ENCODE measurements around the gene GPR146. TPM values are rescaled to one million over a fixed set of nuclear protein-coding genes. Genes with fewer than 3 reads are reported as not detected.
A peak's percentile ranks its signal among the peaks of the same experiment; 100 is the strongest.

Gene GPR146
- total and polyA plus RNA-seq, 9 of the 15 experiments (the other 6 are each of a cell fraction or from before 2014, with no cell fraction given), result 0.22 to 3.6 (median 0.64) TPM; not detected in 2

GRCh38 chr7:1049006-1049741 lies 4.8 kb downstream of the GPR146 start (continued):
- TF ChIP-seq DIDO1 (tag; IDR thresholded peaks at IDR 0.05; ENCODE audit: low read depth) (no peak), ZNF644 (tag; IDR thresholded peaks at IDR 0.05; ENCODE audit: low read depth) (no peak), CTCFL (IDR thresholded peaks at IDR 0.05; ENCODE audit: borderline replicate concordance, insufficient read depth, low read depth, low read length, poor library complexity, severe bottlenecking) (peak; percentile 48), ZNF41 (CRISPR knock-in tag; conservative IDR thresholded peaks at IDR 0.05) (no peak), NONO (IDR thresholded peaks at IDR 0.05; ENCODE audit: low read depth in 2 of 2, low read length in 1 of 2) (no peak), ZNF134 (CRISPR knock-in tag; conservative IDR thresholded peaks at IDR 0.05) (no peak), BMI1 (IDR thresholded peaks at IDR 0.05; ENCODE audit: low read length) (no peak), GABPB2 (CRISPR knock-in tag; conservative IDR thresholded peaks at IDR 0.05) (no peak), SFPQ (IDR thresholded peaks at IDR 0.05; ENCODE audit: low read depth, low read length) (no peak), SMARCC2 (IDR thresholded peaks at IDR 0.05; ENCODE audit: low read depth) (no peak), MAX (CRISPR knock-in tag; IDR thresholded peaks at IDR 0.05) (peak; percentile 62), FOS (IDR thresholded peaks at IDR 0.05; ENCODE audit: extremely low read depth, insufficient read length) (no peak), TCFL5 (CRISPR knock-in tag; conservative IDR thresholded peaks at IDR 0.05) (no peak), NELFE (IDR thresholded peaks at IDR 0.05; ENCODE audit: insufficient read depth, insufficient read length) (no peak)
